Measurements from ENCODE around the gene ALDH1A1. TPM values are rescaled to one million over a fixed set of nuclear protein-coding genes. Genes with fewer than 3 reads are reported as not detected.
A peak's percentile ranks its signal among the peaks of the same experiment; 100 is the strongest.

ALDH1A1 gene
- total and polyA plus RNA-seq, 2 donors, result 5.6 to 29.1 TPM

- H3K9me3 ChIP-seq (ENCODE audit: control insufficient read depth in 2 of 2, insufficient read depth in 1 of 2, low read length in 1 of 2), result no peaks in the 10 kb centered on the region
- no peaks in the 10 kb centered on the region for H3K4me1 ChIP-seq (ENCODE audit: control insufficient read depth in 2 of 2, insufficient read depth in 2 of 2, low read length in 2 of 2)
- no peaks in the 10 kb centered on the region for H3K27me3 ChIP-seq (ENCODE audit: control insufficient read depth in 2 of 2, insufficient read depth in 1 of 2, low read length in 1 of 2)
- no peaks in the 10 kb centered on the region for H3K36me3 ChIP-seq (ENCODE audit: control insufficient read depth in 2 of 2, insufficient read depth in 2 of 2, low read length in 1 of 2)
- DNase-seq (ENCODE audit: low read depth in 6 of 9, low spot score in 9 of 9), result no peak
- H3K4me3 ChIP-seq (ENCODE audit: low read length in 2 of 2), result no peak overlapping the region
- no peak overlapping the region for H3K27ac ChIP-seq (ENCODE audit: low read depth in 1 of 2, low read length in 1 of 2)
- WGBS, result 98% methylated on average over 10 of the region's 10 CpGs
These were observed 22.0 kb downstream of the ALDH1A1 start for GRCh38 chr9:72930828-72931227.

- Histone ChIP-seq H3K36me3 (ENCODE audit: control insufficient read depth in 2 of 2, insufficient read depth in 2 of 2, low read length in 1 of 2) (no peaks in the 10 kb centered on the region), H3K4me3 (ENCODE audit: low read length in 2 of 2) (no peak overlapping the region), H3K27ac (ENCODE audit: low read depth in 1 of 2, low read length in 1 of 2) (no peak overlapping the region), H3K4me1 (ENCODE audit: control insufficient read depth in 2 of 2, insufficient read depth in 2 of 2, low read length in 2 of 2) (no peaks in the 10 kb centered on the region), H3K9me3 (ENCODE audit: control insufficient read depth in 2 of 2, insufficient read depth in 1 of 2, low read length in 1 of 2) (no peaks in the 10 kb centered on the region), H3K27me3 (ENCODE audit: control insufficient read depth in 2 of 2, insufficient read depth in 1 of 2, low read length in 1 of 2) (no peaks in the 10 kb centered on the region)
- WGBS, result 95% methylated on average over 1 of the region's 1 CpG
- DNase-seq (ENCODE audit: low read depth in 6 of 9, low spot score in 9 of 9), result no peak
These were observed 23.3 kb downstream of the ALDH1A1 start for GRCh38 chr9:72929542-72929941.

- H3K4me1 ChIP-seq (ENCODE audit: control insufficient read depth in 2 of 2, insufficient read depth in 2 of 2, low read length in 2 of 2), result no peaks in the 10 kb centered on the region
- no peak for DNase-seq (ENCODE audit: low read depth in 6 of 9, low spot score in 9 of 9)
- no peaks in the 10 kb centered on the region for H3K27me3 ChIP-seq (ENCODE audit: control insufficient read depth in 2 of 2, insufficient read depth in 1 of 2, low read length in 1 of 2)
- 94% methylated on average over 4 of the region's 4 CpGs for WGBS
- H3K4me3 ChIP-seq (ENCODE audit: low read length in 2 of 2), result no peak overlapping the region
- no peaks in the 10 kb centered on the region for H3K9me3 ChIP-seq (ENCODE audit: control insufficient read depth in 2 of 2, insufficient read depth in 1 of 2, low read length in 1 of 2)
- H3K27ac ChIP-seq (ENCODE audit: low read depth in 1 of 2, low read length in 1 of 2), result no peak overlapping the region
- H3K36me3 ChIP-seq (ENCODE audit: control insufficient read depth in 2 of 2, insufficient read depth in 2 of 2, low read length in 1 of 2), result no peaks in the 10 kb centered on the region
These were observed 24.8 kb downstream of the ALDH1A1 start for GRCh38 chr9:72928042-72928507.

GRCh38 chr9:72926506-72926905, 26.3 kb downstream of the ALDH1A1 start:
- H3K36me3 ChIP-seq (ENCODE audit: control insufficient read depth in 2 of 2, insufficient read depth in 2 of 2, low read length in 1 of 2), result no peaks in the 10 kb centered on the region

GRCh38 chr9:72925891-72926290, 27.0 kb downstream of the ALDH1A1 start:
- 95% methylated on average over 1 of the region's 1 CpG for WGBS
- no peak overlapping the region for H3K27ac ChIP-seq (ENCODE audit: low read depth in 1 of 2, low read length in 1 of 2)
- no peak for DNase-seq (ENCODE audit: low read depth in 6 of 9, low spot score in 9 of 9)
- no peaks in the 10 kb centered on the region for H3K36me3 ChIP-seq (ENCODE audit: control insufficient read depth in 2 of 2, insufficient read depth in 2 of 2, low read length in 1 of 2)
- H3K4me1 ChIP-seq (ENCODE audit: control insufficient read depth in 2 of 2, insufficient read depth in 2 of 2, low read length in 2 of 2), result no peaks in the 10 kb centered on the region
- no peak overlapping the region for H3K4me3 ChIP-seq (ENCODE audit: low read length in 2 of 2)
- H3K27me3 ChIP-seq (ENCODE audit: control insufficient read depth in 2 of 2, insufficient read depth in 1 of 2, low read length in 1 of 2), result no peaks in the 10 kb centered on the region
- H3K9me3 ChIP-seq (ENCODE audit: control insufficient read depth in 2 of 2, insufficient read depth in 1 of 2, low read length in 1 of 2), result no peaks in the 10 kb centered on the region

More at GRCh38 chr9:72926506-72926905, 26.3 kb downstream of the ALDH1A1 start:
- DNase-seq (ENCODE audit: low read depth in 6 of 9, low spot score in 9 of 9), result no peak
- WGBS, result 99% methylated on average over 1 of the region's 1 CpG
- H3K27me3 ChIP-seq (ENCODE audit: control insufficient read depth in 2 of 2, insufficient read depth in 1 of 2, low read length in 1 of 2), result no peaks in the 10 kb centered on the region
- no peaks in the 10 kb centered on the region for H3K9me3 ChIP-seq (ENCODE audit: control insufficient read depth in 2 of 2, insufficient read depth in 1 of 2, low read length in 1 of 2)
- no peak overlapping the region for H3K27ac ChIP-seq (ENCODE audit: low read depth in 1 of 2, low read length in 1 of 2)
- H3K4me3 ChIP-seq (ENCODE audit: low read length in 2 of 2), result no peak overlapping the region
- no peaks in the 10 kb centered on the region for H3K4me1 ChIP-seq (ENCODE audit: control insufficient read depth in 2 of 2, insufficient read depth in 2 of 2, low read length in 2 of 2)

GRCh38 chr9:72925126-72925789, 27.6 kb downstream of the ALDH1A1 start:
- peak in 1 of 9 donors; percentile 1 for DNase-seq (ENCODE audit: low read depth in 6 of 9, low spot score in 9 of 9)
- no peaks in the 10 kb centered on the region for H3K4me1 ChIP-seq (ENCODE audit: control insufficient read depth in 2 of 2, insufficient read depth in 2 of 2, low read length in 2 of 2)
- WGBS, result 90% methylated on average over 6 of the region's 6 CpGs
- H3K27ac ChIP-seq (ENCODE audit: low read depth in 1 of 2, low read length in 1 of 2), result no peak overlapping the region
- H3K4me3 ChIP-seq (ENCODE audit: low read length in 2 of 2), result no peak overlapping the region
- no peaks in the 10 kb centered on the region for H3K27me3 ChIP-seq (ENCODE audit: control insufficient read depth in 2 of 2, insufficient read depth in 1 of 2, low read length in 1 of 2)
- H3K9me3 ChIP-seq (ENCODE audit: control insufficient read depth in 2 of 2, insufficient read depth in 1 of 2, low read length in 1 of 2), result no peaks in the 10 kb centered on the region
- H3K36me3 ChIP-seq (ENCODE audit: control insufficient read depth in 2 of 2, insufficient read depth in 2 of 2, low read length in 1 of 2), result no peaks in the 10 kb centered on the region

- H3K36me3 ChIP-seq (ENCODE audit: control insufficient read depth in 2 of 2, insufficient read depth in 2 of 2, low read length in 1 of 2), result no peaks in the 10 kb centered on the region
- no peak overlapping the region for H3K27ac ChIP-seq (ENCODE audit: low read depth in 1 of 2, low read length in 1 of 2)
- 97% methylated on average over 1 of the region's 1 CpG for WGBS
- no peak overlapping the region for H3K4me3 ChIP-seq (ENCODE audit: low read length in 2 of 2)
- no peaks in the 10 kb centered on the region for H3K27me3 ChIP-seq (ENCODE audit: control insufficient read depth in 2 of 2, insufficient read depth in 1 of 2, low read length in 1 of 2)
- H3K9me3 ChIP-seq (ENCODE audit: control insufficient read depth in 2 of 2, insufficient read depth in 1 of 2, low read length in 1 of 2), result no peaks in the 10 kb centered on the region
- DNase-seq (ENCODE audit: low read depth in 6 of 9, low spot score in 9 of 9), result no peak
- H3K4me1 ChIP-seq (ENCODE audit: control insufficient read depth in 2 of 2, insufficient read depth in 2 of 2, low read length in 2 of 2), result no peaks in the 10 kb centered on the region
These were observed 28.6 kb downstream of the ALDH1A1 start for GRCh38 chr9:72924154-72924790.

GRCh38 chr9:72923077-72923476, 29.8 kb downstream of the ALDH1A1 start:
- Histone ChIP-seq H3K27me3 (ENCODE audit: control insufficient read depth in 2 of 2, insufficient read depth in 1 of 2, low read length in 1 of 2) (no peaks in the 10 kb centered on the region), H3K36me3 (ENCODE audit: control insufficient read depth in 2 of 2, insufficient read depth in 2 of 2, low read length in 1 of 2) (no peaks in the 10 kb centered on the region)
- WGBS, result 92% methylated on average over 1 of the region's 1 CpG

GRCh38 chr9:72921888-72922654, 30.8 kb downstream of the ALDH1A1 start:
- H3K27me3 ChIP-seq (ENCODE audit: control insufficient read depth in 2 of 2, insufficient read depth in 1 of 2, low read length in 1 of 2), result no peaks in the 10 kb centered on the region
- H3K36me3 ChIP-seq (ENCODE audit: control insufficient read depth in 2 of 2, insufficient read depth in 2 of 2, low read length in 1 of 2), result no peaks in the 10 kb centered on the region
- 95% methylated on average over 5 of the region's 5 CpGs for WGBS
- H3K27ac ChIP-seq (ENCODE audit: low read depth in 1 of 2, low read length in 1 of 2), result no peak overlapping the region
- H3K4me3 ChIP-seq (ENCODE audit: low read length in 2 of 2), result no peak overlapping the region
- no peaks in the 10 kb centered on the region for H3K4me1 ChIP-seq (ENCODE audit: control insufficient read depth in 2 of 2, insufficient read depth in 2 of 2, low read length in 2 of 2)
- no peak for DNase-seq (ENCODE audit: low read depth in 6 of 9, low spot score in 9 of 9)
- no peaks in the 10 kb centered on the region for H3K9me3 ChIP-seq (ENCODE audit: control insufficient read depth in 2 of 2, insufficient read depth in 1 of 2, low read length in 1 of 2)

More at GRCh38 chr9:72923077-72923476, 29.8 kb downstream of the ALDH1A1 start:
- no peak for DNase-seq (ENCODE audit: low read depth in 6 of 9, low spot score in 9 of 9)
- Histone ChIP-seq H3K4me3 (ENCODE audit: low read length in 2 of 2) (no peak overlapping the region), H3K4me1 (ENCODE audit: control insufficient read depth in 2 of 2, insufficient read depth in 2 of 2, low read length in 2 of 2) (no peaks in the 10 kb centered on the region), H3K27ac (ENCODE audit: low read depth in 1 of 2, low read length in 1 of 2) (no peak overlapping the region), H3K9me3 (ENCODE audit: control insufficient read depth in 2 of 2, insufficient read depth in 1 of 2, low read length in 1 of 2) (no peaks in the 10 kb centered on the region)
